GM23338 (cell line): ENCODE results near the gene SMIM44. TPM values are rescaled to one million over a fixed set of nuclear protein-coding genes. Genes with fewer than 3 reads are reported as not detected.

Experiments
- ATAC-seq: fragments of 200-7000 bp; cut with Tn5 transposase; 3 replicates; pipeline ENCODE4 v1.9.1; 2020
- DNase-seq: peaks from one replicate; pipeline ENCODE4 v3.0.0-alpha.2; 2015; ENCODE audit warnings: low spot score
- H2AFZ ChIP-seq: fragments of 200-600 bp; sonication (generic); 2 replicates; pipeline ENCODE4 v1.8.0; 2016; ENCODE audit warnings: antibody characterized with exemption, mild to moderate bottlenecking, moderate library complexity
- H3F3A ChIP-seq: fragments of 200-600 bp; sonication (generic); replicated peaks from 2 replicates; pipeline ENCODE4 v1.8.0; 2017; ENCODE audit warnings: antibody characterized with exemption, mixed run types, low read depth
- H3K27ac ChIP-seq: fragments of 200-600 bp; sonication (generic); 2 replicates; pipeline ENCODE4 v1.6.1; 2016; ENCODE audit warnings: low read depth
- H3K27me3 ChIP-seq: fragments of 200-600 bp; sonication (generic); 2 replicates; pipeline ENCODE4 v1.8.0; 2016; ENCODE audit warnings: mild to moderate bottlenecking, mixed run types, moderate library complexity; ENCODE audit not compliant: insufficient read depth
- H3K36me3 ChIP-seq: fragments of 200-600 bp; sonication (generic); 2 replicates; pipeline ENCODE4 v1.8.0; 2016; ENCODE audit warnings: mild to moderate bottlenecking; ENCODE audit not compliant: insufficient read depth
- H3K4me1 ChIP-seq: fragments of 200-600 bp; sonication (generic); 2 replicates; pipeline ENCODE4 v1.8.0; 2016; ENCODE audit warnings: mild to moderate bottlenecking, moderate library complexity; ENCODE audit not compliant: insufficient read depth
- H3K4me2 ChIP-seq: fragments of 200-600 bp; sonication (generic); 2 replicates; pipeline ENCODE4 v1.7.1; 2017; ENCODE audit warnings: mixed run types
- H3K4me3 ChIP-seq: fragments of 200-600 bp; sonication (generic); 2 replicates; pipeline ENCODE4 v1.6.1; 2016; ENCODE audit warnings: mixed run types
- H3K79me2 ChIP-seq: fragments of 200-600 bp; sonication (generic); replicated peaks from 2 replicates; pipeline ENCODE4 v1.8.0; 2017; ENCODE audit warnings: mild to moderate bottlenecking; ENCODE audit not compliant: insufficient read depth
- H3K9me2 ChIP-seq: fragments of 200-600 bp; sonication (generic); 2 replicates; pipeline ENCODE4 v1.8.0; 2017; ENCODE audit not compliant: insufficient read depth
- H4K20me1 ChIP-seq: fragments of 200-600 bp; sonication (generic); replicated peaks from 2 replicates; pipeline ENCODE4 v1.8.0; 2017; ENCODE audit warnings: mild to moderate bottlenecking; ENCODE audit not compliant: insufficient read depth
- H3K27ac Mint-ChIP-seq: 2 replicates; pipeline ENCODE4 v1.8.0; 2020; ENCODE audit warnings: inconsistent platforms, mild to moderate bottlenecking, moderate library complexity, mixed read lengths
- H3K27me3 Mint-ChIP-seq: 3 replicates; pipeline ENCODE4 v1.8.0; 2022; ENCODE audit warnings: low read depth, mild to moderate bottlenecking, moderate library complexity, mixed read lengths, inconsistent platforms; ENCODE audit not compliant: insufficient read depth, poor library complexity
- H3K36me3 Mint-ChIP-seq: 3 replicates; pipeline ENCODE4 v1.8.0; 2021; ENCODE audit warnings: low read depth, mild to moderate bottlenecking, inconsistent platforms, moderate library complexity, mixed read lengths
- H3K4me1 Mint-ChIP-seq: 3 replicates; pipeline ENCODE4 v1.8.0; 2020; ENCODE audit warnings: mild to moderate bottlenecking, inconsistent platforms, mixed read lengths
- H3K4me3 Mint-ChIP-seq: 3 replicates; pipeline ENCODE4 v1.8.0; 2021; ENCODE audit warnings: moderate library complexity, mild to moderate bottlenecking, inconsistent platforms, mixed read lengths
- H3K9me3 Mint-ChIP-seq: 3 replicates; pipeline ENCODE4 v1.8.0; 2020; ENCODE audit warnings: moderate library complexity, mild to moderate bottlenecking, inconsistent platforms, mixed read lengths
- CREB1 ChIP-seq: fragments of 250-450 bp; sonication (Bioruptor Pico); IDR thresholded peaks from 2 replicates; pipeline ENCODE4 v1.5.0; 2020; ENCODE audit warnings: low read depth, mild to moderate bottlenecking, moderate library complexity
- EZH2phosphoT487 ChIP-seq: fragments of 200-600 bp; sonication (generic); IDR thresholded peaks from one replicate; pipeline ENCODE4 v1.8.1; 2018; ENCODE audit warnings: antibody characterized with exemption; ENCODE audit not compliant: unreplicated experiment
- NANOG ChIP-seq: IDR thresholded peaks from 2 replicates; pipeline ENCODE4 v1.6.1; 2016; ENCODE audit warnings: antibody characterized with exemption, borderline replicate concordance
- POLR2AphosphoS5 ChIP-seq: IDR thresholded peaks from 2 replicates; pipeline ENCODE4 v1.6.1; 2016; ENCODE audit warnings: antibody characterized with exemption, low read depth
- STAT1 ChIP-seq: IDR thresholded peaks from one replicate; pipeline ENCODE4 v1.6.1; 2016; ENCODE audit warnings: antibody characterized with exemption; ENCODE audit not compliant: unreplicated experiment
- ZNF114 ChIP-seq: fragments of 250-450 bp; sonication (Bioruptor Pico); IDR thresholded peaks from 2 replicates; pipeline ENCODE4 v1.5.0; 2020; ENCODE audit warnings: mild to moderate bottlenecking, moderate library complexity
- ZNF331 ChIP-seq: fragments of 250-450 bp; sonication (Bioruptor Pico); IDR thresholded peaks from 2 replicates; pipeline ENCODE4 v1.5.0; 2020; ENCODE audit warnings: low read depth, mild to moderate bottlenecking, moderate library complexity
- polyA plus RNA-seq: library from polyadenylated mRNA; unstranded; fragments of >200 nt; fragmentation: Nextera tagmentation; extraction: Ambion mirVana; gene quantifications from 2 replicates; pipeline ENCODE4 v1.2.1, GENCODE V29; 2016
- total RNA-seq: library from RNA; depleted of rRNA; stranded (reverse); fragments of >200 nt; shearing (Covaris generic); gene quantifications from 2 replicates; pipeline ENCODE4 v1.2.3, GENCODE V29; 2014
- TF ChIP-seq, protein P1 (sequence below): IDR thresholded peaks from one replicate; pipeline ENCODE4 v1.6.1; 2018; ENCODE audit warnings: antibody characterized with exemption; ENCODE audit not compliant: unreplicated experiment
- TF ChIP-seq, protein P2 (sequence below): IDR thresholded peaks from 2 replicates; pipeline ENCODE4 v1.6.1; 2016; ENCODE audit warnings: antibody characterized with exemption
- TF ChIP-seq, protein P3 (sequence below), 2 experiments: fragments of 200-600 bp in 1 of 2; sonication (generic) in 1 of 2; conservative IDR thresholded peaks; 2 replicates each; pipeline versions ENCODE4 v1.5.1 to v1.6.1; 2016 to 2017; ENCODE audit warnings: antibody characterized with exemption in 2 of 2, low read depth in 2 of 2, mild to moderate bottlenecking in 2 of 2, moderate library complexity in 1 of 2
- TF ChIP-seq, protein P4 (sequence below): fragments of 250-450 bp; sonication (Bioruptor Pico); IDR thresholded peaks from 2 replicates; pipeline ENCODE4 v1.5.0; 2020; ENCODE audit warnings: mild to moderate bottlenecking, moderate library complexity

The SMIM44 gene
- total and polyA plus RNA-seq, 2 experiments from 2014 or later = not detected

DNA sequence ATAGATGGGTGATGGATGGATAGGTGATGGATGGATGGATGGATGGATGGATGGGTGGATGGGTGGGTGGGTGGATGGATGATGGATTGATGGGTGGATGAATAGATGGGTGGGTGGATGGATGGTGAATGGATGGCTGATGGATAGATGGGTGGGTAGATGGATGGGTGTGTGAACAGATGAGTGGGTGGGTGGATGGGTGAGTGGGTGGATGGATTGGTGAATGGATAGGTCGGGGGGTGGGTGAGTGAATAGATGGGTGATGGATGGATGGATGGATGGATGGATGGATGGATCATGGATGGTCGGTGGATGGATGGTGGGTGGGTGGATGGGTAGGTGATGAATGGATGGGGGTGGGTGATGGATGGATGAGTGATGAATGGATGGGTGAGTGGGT is 6.4 kb downstream of the SMIM44 start (continued):
- TF ChIP-seq, protein P1, sequence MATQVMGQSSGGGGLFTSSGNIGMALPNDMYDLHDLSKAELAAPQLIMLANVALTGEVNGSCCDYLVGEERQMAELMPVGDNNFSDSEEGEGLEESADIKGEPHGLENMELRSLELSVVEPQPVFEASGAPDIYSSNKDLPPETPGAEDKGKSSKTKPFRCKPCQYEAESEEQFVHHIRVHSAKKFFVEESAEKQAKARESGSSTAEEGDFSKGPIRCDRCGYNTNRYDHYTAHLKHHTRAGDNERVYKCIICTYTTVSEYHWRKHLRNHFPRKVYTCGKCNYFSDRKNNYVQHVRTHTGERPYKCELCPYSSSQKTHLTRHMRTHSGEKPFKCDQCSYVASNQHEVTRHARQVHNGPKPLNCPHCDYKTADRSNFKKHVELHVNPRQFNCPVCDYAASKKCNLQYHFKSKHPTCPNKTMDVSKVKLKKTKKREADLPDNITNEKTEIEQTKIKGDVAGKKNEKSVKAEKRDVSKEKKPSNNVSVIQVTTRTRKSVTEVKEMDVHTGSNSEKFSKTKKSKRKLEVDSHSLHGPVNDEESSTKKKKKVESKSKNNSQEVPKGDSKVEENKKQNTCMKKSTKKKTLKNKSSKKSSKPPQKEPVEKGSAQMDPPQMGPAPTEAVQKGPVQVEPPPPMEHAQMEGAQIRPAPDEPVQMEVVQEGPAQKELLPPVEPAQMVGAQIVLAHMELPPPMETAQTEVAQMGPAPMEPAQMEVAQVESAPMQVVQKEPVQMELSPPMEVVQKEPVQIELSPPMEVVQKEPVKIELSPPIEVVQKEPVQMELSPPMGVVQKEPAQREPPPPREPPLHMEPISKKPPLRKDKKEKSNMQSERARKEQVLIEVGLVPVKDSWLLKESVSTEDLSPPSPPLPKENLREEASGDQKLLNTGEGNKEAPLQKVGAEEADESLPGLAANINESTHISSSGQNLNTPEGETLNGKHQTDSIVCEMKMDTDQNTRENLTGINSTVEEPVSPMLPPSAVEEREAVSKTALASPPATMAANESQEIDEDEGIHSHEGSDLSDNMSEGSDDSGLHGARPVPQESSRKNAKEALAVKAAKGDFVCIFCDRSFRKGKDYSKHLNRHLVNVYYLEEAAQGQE = no peak
- TF ChIP-seq EZH2phosphoT487 (no peak), STAT1 (no peak), NANOG (no peak)
- TF ChIP-seq, protein P2, sequence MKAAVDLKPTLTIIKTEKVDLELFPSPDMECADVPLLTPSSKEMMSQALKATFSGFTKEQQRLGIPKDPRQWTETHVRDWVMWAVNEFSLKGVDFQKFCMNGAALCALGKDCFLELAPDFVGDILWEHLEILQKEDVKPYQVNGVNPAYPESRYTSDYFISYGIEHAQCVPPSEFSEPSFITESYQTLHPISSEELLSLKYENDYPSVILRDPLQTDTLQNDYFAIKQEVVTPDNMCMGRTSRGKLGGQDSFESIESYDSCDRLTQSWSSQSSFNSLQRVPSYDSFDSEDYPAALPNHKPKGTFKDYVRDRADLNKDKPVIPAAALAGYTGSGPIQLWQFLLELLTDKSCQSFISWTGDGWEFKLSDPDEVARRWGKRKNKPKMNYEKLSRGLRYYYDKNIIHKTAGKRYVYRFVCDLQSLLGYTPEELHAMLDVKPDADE = no peak

DNA sequence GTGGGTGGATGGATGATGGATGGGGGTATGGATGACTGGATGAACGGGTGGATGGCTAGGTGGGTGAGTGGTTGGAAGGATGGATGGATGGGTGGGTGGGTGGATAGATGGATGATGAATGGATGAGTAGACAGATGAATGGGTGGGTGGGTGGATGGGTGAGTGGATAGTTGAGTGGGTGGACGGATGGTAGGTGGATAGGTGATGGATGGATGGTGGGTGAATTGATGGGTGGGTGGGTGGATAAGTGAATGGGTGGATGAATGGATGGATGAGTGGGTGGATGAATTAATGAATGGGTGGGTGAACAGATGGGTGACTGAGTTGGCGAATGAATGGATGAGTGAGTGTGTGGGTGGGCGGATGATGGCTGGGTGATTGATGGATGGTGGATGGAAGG is 7.8 kb downstream of the SMIM44 start:
- Histone ChIP-seq H3K36me3 (no peaks in the 10 kb centered on the region), H3F3A (no peaks in the 10 kb centered on the region), H3K9me2 (peaks cover 7% of the 10 kb centered on the region; the same call in 1 of the 2 replicates), H3K4me2 (no peak overlapping the region), H4K20me1 (no peaks in the 10 kb centered on the region), H3K27ac (no peak overlapping the region), H3K27me3 (peaks cover 2% of the 10 kb centered on the region; the same call in 1 of the 2 replicates), H3K4me3 (no peak overlapping the region), H3K79me2 (no peaks in the 10 kb centered on the region), H2AFZ (no peak overlapping the region), H3K4me1 (peaks cover 6% of the 10 kb centered on the region; the same call in 1 of the 2 replicates)
- Mint-ChIP-seq H3K4me1 (peaks cover 4% of the 10 kb centered on the region; the same call in 1 of the 3 replicates), H3K27ac (no peak overlapping the region), H3K4me3 (no peak overlapping the region), H3K27me3 (peaks cover 16% of the 10 kb centered on the region), H3K36me3 (no peaks in the 10 kb centered on the region), H3K9me3 (no peaks in the 10 kb centered on the region; the same call in 1 of the 3 replicates)
- DNase-seq (no peak), ATAC-seq (no peak)
- TF ChIP-seq, protein P3, sequence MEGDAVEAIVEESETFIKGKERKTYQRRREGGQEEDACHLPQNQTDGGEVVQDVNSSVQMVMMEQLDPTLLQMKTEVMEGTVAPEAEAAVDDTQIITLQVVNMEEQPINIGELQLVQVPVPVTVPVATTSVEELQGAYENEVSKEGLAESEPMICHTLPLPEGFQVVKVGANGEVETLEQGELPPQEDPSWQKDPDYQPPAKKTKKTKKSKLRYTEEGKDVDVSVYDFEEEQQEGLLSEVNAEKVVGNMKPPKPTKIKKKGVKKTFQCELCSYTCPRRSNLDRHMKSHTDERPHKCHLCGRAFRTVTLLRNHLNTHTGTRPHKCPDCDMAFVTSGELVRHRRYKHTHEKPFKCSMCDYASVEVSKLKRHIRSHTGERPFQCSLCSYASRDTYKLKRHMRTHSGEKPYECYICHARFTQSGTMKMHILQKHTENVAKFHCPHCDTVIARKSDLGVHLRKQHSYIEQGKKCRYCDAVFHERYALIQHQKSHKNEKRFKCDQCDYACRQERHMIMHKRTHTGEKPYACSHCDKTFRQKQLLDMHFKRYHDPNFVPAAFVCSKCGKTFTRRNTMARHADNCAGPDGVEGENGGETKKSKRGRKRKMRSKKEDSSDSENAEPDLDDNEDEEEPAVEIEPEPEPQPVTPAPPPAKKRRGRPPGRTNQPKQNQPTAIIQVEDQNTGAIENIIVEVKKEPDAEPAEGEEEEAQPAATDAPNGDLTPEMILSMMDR (conservative IDR thresholded peaks at IDR 0.05; ENCODE audit: low read depth in 2 of 2) = no peak
- TF ChIP-seq, protein P2 = no peak
- no peak for TF ChIP-seq NANOG
- no peak for TF ChIP-seq EZH2phosphoT487
- TF ChIP-seq, protein P4, sequence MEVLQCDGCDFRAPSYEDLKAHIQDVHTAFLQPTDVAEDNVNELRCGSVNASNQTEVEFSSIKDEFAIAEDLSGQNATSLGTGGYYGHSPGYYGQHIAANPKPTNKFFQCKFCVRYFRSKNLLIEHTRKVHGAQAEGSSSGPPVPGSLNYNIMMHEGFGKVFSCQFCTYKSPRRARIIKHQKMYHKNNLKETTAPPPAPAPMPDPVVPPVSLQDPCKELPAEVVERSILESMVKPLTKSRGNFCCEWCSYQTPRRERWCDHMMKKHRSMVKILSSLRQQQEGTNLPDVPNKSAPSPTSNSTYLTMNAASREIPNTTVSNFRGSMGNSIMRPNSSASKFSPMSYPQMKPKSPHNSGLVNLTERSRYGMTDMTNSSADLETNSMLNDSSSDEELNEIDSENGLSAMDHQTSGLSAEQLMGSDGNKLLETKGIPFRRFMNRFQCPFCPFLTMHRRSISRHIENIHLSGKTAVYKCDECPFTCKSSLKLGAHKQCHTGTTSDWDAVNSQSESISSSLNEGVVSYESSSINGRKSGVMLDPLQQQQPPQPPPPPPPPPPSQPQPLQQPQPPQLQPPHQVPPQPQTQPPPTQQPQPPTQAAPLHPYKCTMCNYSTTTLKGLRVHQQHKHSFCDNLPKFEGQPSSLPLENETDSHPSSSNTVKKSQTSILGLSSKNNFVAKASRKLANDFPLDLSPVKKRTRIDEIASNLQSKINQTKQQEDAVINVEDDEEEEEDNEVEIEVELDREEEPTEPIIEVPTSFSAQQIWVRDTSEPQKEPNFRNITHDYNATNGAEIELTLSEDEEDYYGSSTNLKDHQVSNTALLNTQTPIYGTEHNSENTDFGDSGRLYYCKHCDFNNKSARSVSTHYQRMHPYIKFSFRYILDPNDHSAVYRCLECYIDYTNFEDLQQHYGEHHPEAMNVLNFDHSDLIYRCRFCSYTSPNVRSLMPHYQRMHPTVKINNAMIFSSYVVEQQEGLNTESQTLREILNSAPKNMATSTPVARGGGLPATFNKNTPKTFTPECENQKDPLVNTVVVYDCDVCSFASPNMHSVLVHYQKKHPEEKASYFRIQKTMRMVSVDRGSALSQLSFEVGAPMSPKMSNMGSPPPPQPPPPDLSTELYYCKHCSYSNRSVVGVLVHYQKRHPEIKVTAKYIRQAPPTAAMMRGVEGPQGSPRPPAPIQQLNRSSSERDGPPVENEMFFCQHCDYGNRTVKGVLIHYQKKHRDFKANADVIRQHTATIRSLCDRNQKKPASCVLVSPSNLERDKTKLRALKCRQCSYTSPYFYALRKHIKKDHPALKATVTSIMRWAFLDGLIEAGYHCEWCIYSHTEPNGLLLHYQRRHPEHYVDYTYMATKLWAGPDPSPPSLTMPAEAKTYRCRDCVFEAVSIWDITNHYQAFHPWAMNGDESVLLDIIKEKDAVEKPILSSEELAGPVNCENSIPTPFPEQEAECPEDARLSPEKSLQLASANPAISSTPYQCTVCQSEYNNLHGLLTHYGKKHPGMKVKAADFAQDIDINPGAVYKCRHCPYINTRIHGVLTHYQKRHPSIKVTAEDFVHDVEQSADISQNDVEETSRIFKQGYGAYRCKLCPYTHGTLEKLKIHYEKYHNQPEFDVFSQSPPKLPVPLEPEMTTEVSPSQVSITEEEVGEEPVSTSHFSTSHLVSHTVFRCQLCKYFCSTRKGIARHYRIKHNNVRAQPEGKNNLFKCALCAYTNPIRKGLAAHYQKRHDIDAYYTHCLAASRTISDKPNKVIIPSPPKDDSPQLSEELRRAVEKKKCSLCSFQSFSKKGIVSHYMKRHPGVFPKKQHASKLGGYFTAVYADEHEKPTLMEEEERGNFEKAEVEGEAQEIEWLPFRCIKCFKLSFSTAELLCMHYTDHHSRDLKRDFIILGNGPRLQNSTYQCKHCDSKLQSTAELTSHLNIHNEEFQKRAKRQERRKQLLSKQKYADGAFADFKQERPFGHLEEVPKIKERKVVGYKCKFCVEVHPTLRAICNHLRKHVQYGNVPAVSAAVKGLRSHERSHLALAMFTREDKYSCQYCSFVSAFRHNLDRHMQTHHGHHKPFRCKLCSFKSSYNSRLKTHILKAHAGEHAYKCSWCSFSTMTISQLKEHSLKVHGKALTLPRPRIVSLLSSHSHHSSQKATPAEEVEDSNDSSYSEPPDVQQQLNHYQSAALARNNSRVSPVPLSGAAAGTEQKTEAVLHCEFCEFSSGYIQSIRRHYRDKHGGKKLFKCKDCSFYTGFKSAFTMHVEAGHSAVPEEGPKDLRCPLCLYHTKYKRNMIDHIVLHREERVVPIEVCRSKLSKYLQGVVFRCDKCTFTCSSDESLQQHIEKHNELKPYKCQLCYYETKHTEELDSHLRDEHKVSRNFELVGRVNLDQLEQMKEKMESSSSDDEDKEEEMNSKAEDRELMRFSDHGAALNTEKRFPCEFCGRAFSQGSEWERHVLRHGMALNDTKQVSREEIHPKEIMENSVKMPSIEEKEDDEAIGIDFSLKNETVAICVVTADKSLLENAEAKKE (CRISPR knock-in tag) = no peak
- TF ChIP-seq CREB1 = no peak
- TF ChIP-seq ZNF331 (CRISPR knock-in tag) = no peak
- no peak for TF ChIP-seq ZNF114
- no peak for TF ChIP-seq STAT1
- no peak for TF ChIP-seq POLR2AphosphoS5
